Prostate gland (tissue), 2 donors: ENCODE data around the gene SOX14. TPM values are rescaled to one million over a fixed set of nuclear protein-coding genes. Genes with fewer than 3 reads are reported as not detected.

Experiments used
- DNase-seq: peaks from one replicate; pipeline ENCODE4 v3.0.0-alpha.2; 2019; ENCODE audit warnings: low spot score
- H3K27ac ChIP-seq, 2 donors: fragments of 200-600 bp; sonication (generic); 2 replicates each; pipeline ENCODE4 v1.5.1; 2017 to 2019
- H3K27me3 ChIP-seq: fragments of 200-600 bp; sonication (generic); replicated peaks from 2 replicates; pipeline ENCODE4 v1.5.1; 2019; ENCODE audit not compliant: insufficient read depth
- H3K36me3 ChIP-seq, 2 donors: fragments of 200-600 bp; sonication (generic); 1 replicate in 1 of 2; 2 replicates in 1 of 2; pipeline versions ENCODE4 v1.5.1 to v1.8.1; 2017 to 2019
- H3K4me1 ChIP-seq: fragments of 200-600 bp; sonication (generic); replicated peaks from 2 replicates; pipeline ENCODE4 v1.5.1; 2019
- H3K4me3 ChIP-seq, 2 donors: fragments of 200-600 bp; sonication (generic); 2 replicates each; pipeline ENCODE4 v1.5.1; 2017 to 2019
- H3K9me3 ChIP-seq: fragments of 200-600 bp; sonication (generic); 2 replicates; pipeline ENCODE4 v1.5.1; 2017
- POLR2A ChIP-seq: fragments of 450-650 bp; IDR thresholded peaks from one replicate; pipeline ENCODE4 v1.6.1; 2016; ENCODE audit warnings: antibody characterized with exemption, mild to moderate bottlenecking
- POLR2AphosphoS5 ChIP-seq: sonication (generic); formaldehyde crosslinking; IDR thresholded peaks from one replicate; pipeline ENCODE4 v1.6.1; 2017; ENCODE audit warnings: antibody characterized with exemption
- WGBS: methylation state at CpG from one replicate; pipeline ENCODE4 v1.1.5; 2018; 5-methylcytosine and 5-hydroxymethylcytosine counted together
- intact Hi-C: fragments of 100-400 bp; cut with DNase I; formaldehyde crosslinking; loops from one replicate; pipeline ENCODE4 v1.14.2; 2022
- total RNA-seq, 2 donors: library from RNA; depleted of rRNA; stranded (reverse); fragments of >200 nt; gene quantifications; one replicate each; pipeline ENCODE4 v1.1.0, GENCODE V29; 2016
- TF ChIP-seq, protein P1 (sequence below), 4 experiments: fragments of 200-600 bp in 2 of 4; fragments of 450-650 bp in 2 of 4; sonication (generic) in 2 of 4; IDR thresholded peaks; 1 replicate in 3 of 4; 2 replicates in 1 of 4; pipeline ENCODE4 v1.5.1; 2016 to 2019; ENCODE audit warnings: antibody characterized with exemption in 4 of 4, mild to moderate bottlenecking in 2 of 4, moderate library complexity in 2 of 4

The SOX14 gene
- total RNA-seq, 2 donors from 2014 or later, result 0.80 to 1.2 TPM

DNA sequence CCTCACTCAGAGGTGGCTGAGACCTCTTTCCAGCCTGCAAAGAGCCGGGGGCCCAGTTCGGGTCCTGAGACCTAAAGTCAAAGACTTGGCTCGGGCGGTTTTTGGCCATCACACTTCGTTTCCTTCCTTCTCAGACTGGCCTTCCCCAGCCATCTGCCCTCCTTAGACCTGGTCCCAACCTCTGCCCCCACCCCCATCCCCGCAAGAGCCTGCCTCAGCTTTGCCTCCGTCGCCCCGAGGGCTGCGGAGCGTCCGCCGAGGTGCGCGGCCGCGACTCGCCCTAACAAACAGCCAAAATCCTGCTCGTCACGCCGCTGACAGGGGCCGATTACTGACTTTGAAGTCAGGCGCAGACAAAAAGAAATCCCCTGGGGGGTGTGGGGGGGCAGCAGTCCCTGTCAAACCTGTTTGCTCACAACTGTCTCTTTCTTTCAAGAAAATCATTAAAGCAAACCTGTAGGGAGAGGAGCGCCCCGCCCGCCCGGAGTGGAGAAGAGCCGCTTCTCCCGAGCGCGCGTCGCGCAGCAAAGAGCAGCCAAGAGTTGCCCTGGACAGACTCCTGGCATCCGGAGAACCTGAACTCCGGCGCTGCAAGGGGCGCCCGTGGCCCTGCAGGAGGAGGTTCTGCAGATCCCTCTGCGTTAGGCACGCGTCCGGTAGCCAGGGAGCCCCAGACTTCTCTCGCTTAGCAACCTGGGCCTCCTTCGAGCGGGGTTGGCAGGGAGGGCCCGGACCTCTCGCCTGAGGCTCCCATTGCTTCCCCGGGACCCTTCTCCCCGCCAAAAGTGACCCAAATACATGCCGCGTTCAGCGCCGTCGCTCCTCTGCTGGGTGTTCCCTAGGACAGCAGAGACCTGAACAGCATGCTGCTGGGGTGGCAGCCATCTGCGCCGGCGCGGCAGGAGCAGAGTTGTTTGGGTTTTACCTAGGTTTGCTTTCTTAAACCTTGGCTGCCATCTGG, 4.5 kb downstream of the SOX14 start:
- H3K36me3 ChIP-seq, result no peaks in the 10 kb centered on the region
- H3K27ac ChIP-seq, result no peak overlapping the region
- 2% methylated on average over 59 of the region's 59 CpGs for WGBS
- peak overlapping the region; percentile 10 to 19 for H3K4me3 ChIP-seq
- H3K4me1 ChIP-seq, result peaks cover 3% of the 10 kb centered on the region
- no peaks in the 10 kb centered on the region for H3K9me3 ChIP-seq
- DNase-seq, result no peak
- no peak for TF ChIP-seq POLR2A
- TF ChIP-seq, protein P1, sequence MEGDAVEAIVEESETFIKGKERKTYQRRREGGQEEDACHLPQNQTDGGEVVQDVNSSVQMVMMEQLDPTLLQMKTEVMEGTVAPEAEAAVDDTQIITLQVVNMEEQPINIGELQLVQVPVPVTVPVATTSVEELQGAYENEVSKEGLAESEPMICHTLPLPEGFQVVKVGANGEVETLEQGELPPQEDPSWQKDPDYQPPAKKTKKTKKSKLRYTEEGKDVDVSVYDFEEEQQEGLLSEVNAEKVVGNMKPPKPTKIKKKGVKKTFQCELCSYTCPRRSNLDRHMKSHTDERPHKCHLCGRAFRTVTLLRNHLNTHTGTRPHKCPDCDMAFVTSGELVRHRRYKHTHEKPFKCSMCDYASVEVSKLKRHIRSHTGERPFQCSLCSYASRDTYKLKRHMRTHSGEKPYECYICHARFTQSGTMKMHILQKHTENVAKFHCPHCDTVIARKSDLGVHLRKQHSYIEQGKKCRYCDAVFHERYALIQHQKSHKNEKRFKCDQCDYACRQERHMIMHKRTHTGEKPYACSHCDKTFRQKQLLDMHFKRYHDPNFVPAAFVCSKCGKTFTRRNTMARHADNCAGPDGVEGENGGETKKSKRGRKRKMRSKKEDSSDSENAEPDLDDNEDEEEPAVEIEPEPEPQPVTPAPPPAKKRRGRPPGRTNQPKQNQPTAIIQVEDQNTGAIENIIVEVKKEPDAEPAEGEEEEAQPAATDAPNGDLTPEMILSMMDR (IDR thresholded peaks at IDR 0.05), result no peak
- no peak for TF ChIP-seq POLR2AphosphoS5
- intact Hi-C loops, result no loop called here
- peaks cover 58% of the 10 kb centered on the region for H3K27me3 ChIP-seq

- intact Hi-C loops, result no loop called here
- Histone ChIP-seq H3K4me3 (no peak overlapping the region), H3K27me3 (peaks cover 53% of the 10 kb centered on the region), H3K36me3 (no peaks in the 10 kb centered on the region), H3K27ac (no peak overlapping the region), H3K9me3 (no peaks in the 10 kb centered on the region), H3K4me1 (no peaks in the 10 kb centered on the region)
- DNase-seq, result no peak
- TF ChIP-seq POLR2AphosphoS5, result no peak
- no peak for TF ChIP-seq POLR2A
- TF ChIP-seq, protein P1 (IDR thresholded peaks at IDR 0.05), result no peak
- WGBS, result 14% methylated on average over 23 of the region's 23 CpGs
Measured at GRCh38 chr3:137769322-137770065, 5.4 kb downstream of the SOX14 start.

- no peak overlapping the region for H3K4me3 ChIP-seq
Measured at GRCh38 chr3:137770066-137770834, 6.1 kb downstream of the SOX14 start.

GRCh38 chr3:137770835-137771399, 6.8 kb downstream of the SOX14 start:
- no peak overlapping the region for H3K27ac ChIP-seq
- H3K27me3 ChIP-seq, result peaks cover 42% of the 10 kb centered on the region
- no peak for TF ChIP-seq POLR2A
- TF ChIP-seq, protein P1 (IDR thresholded peaks at IDR 0.05), result no peak
- TF ChIP-seq POLR2AphosphoS5, result no peak
- intact Hi-C loops, result no loop called here
- no peak for DNase-seq
- no peaks in the 10 kb centered on the region for H3K36me3 ChIP-seq
- H3K4me1 ChIP-seq, result no peaks in the 10 kb centered on the region
- WGBS, result 1% methylated on average over 45 of the region's 45 CpGs
- peak overlapping the region in 1 of 2 donors; percentile 2 for H3K4me3 ChIP-seq
- H3K9me3 ChIP-seq, result no peaks in the 10 kb centered on the region

More at GRCh38 chr3:137770066-137770834, 6.1 kb downstream of the SOX14 start:
- no peaks in the 10 kb centered on the region for H3K4me1 ChIP-seq
- H3K27ac ChIP-seq, result no peak overlapping the region
- 6% methylated on average over 40 of the region's 40 CpGs for WGBS
- DNase-seq, result no peak
- TF ChIP-seq POLR2AphosphoS5 (no peak), POLR2A (no peak)
- TF ChIP-seq, protein P1 (IDR thresholded peaks at IDR 0.05), result no peak
- intact Hi-C loops, result no loop called here
- H3K36me3 ChIP-seq, result no peaks in the 10 kb centered on the region
- no peaks in the 10 kb centered on the region for H3K9me3 ChIP-seq
- H3K27me3 ChIP-seq, result peaks cover 46% of the 10 kb centered on the region
